Right ventricle myocardium superior (tissue), 1 donor: ENCODE results near the gene MALT1. TPM values are rescaled to one million over a fixed set of nuclear protein-coding genes. Genes with fewer than 3 reads are reported as not detected.

ENCODE experiments used
- ATAC-seq: fragments of 200-7000 bp; cut with Tn5 transposase; one replicate; pipeline ENCODE4 v1.9.1; 2020; ENCODE audit warnings: mild to moderate bottlenecking; ENCODE audit not compliant: poor library complexity
- DNase-seq: peaks from one replicate; pipeline ENCODE4 v3.0.0-alpha.2; 2020
- intact Hi-C: fragments of 100-400 bp; cut with DNase I; formaldehyde crosslinking; loops from one replicate; pipeline ENCODE4 v1.11.2; 2022
- total RNA-seq: library from RNA; stranded (reverse); fragmentation: NEBNext Ultra II Directional; extraction: Animal tissue kit (Norgen Biotek cat#: 25700); gene quantifications from one replicate; pipeline ENCODE4 v1.2.1, GENCODE V29; 2021
- donor health status: DM: no; HTN: yes; CAD: no; lungs with severe emphysema.

MALT1 gene
- total RNA-seq, 1 donor from 2014 or later, result 10.2 TPM

DNA sequence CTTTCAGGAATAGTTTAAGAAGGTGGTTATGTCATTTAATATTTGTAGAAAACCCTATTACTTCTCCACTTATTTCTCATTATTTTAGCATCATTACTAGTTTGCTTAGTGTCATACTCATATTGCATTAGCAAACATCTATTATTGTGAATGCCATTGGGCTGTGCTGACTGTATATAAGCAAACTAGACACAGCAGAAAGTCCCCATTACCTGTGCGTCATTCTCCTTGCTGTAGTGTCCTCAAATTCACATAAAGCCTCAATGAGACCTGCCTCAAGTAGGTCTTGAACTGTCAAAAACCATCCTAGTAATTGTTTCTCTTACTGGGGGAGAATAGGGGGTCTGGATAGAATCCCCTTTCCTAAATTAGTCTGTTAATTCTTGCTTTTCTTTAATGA is 43.6 kb downstream of the MALT1 start:
- no peak for DNase-seq
- intact Hi-C loops, result no loop called here
- no peak for ATAC-seq

GRCh38 chr18:58715540-58715939 is 44.3 kb downstream of the MALT1 start:
- intact Hi-C loops, result no loop called here
- no peak for ATAC-seq
- DNase-seq, result no peak

GRCh38 chr18:58716060-58716756 is 44.9 kb downstream of the MALT1 start:
- intact Hi-C loops, result no loop called here
- ATAC-seq, result no peak

GRCh38 chr18:58721566-58722239 is 50.4 kb downstream of the MALT1 start:
- intact Hi-C loops, result no loop called here
- ATAC-seq (peak; percentile 97), DNase-seq (peak; percentile 76)

More at GRCh38 chr18:58716060-58716756, 44.9 kb downstream of the MALT1 start:
- DNase-seq, result no peak

GRCh38 chr18:58723810-58724602 is 52.7 kb downstream of the MALT1 start:
- DNase-seq, result no peak
- ATAC-seq, result peak; percentile 69
- intact Hi-C loops, result no loop called here

GRCh38 chr18:58726671-58727070 is 55.4 kb downstream of the MALT1 start:
- intact Hi-C loops, result no loop called here
- DNase-seq, result no peak
- ATAC-seq, result no peak

- peak; percentile 76 for ATAC-seq
- intact Hi-C loops, result no loop called here
Measured at GRCh38 chr18:58727776-58728500, 56.7 kb downstream of the MALT1 start.

DNA sequence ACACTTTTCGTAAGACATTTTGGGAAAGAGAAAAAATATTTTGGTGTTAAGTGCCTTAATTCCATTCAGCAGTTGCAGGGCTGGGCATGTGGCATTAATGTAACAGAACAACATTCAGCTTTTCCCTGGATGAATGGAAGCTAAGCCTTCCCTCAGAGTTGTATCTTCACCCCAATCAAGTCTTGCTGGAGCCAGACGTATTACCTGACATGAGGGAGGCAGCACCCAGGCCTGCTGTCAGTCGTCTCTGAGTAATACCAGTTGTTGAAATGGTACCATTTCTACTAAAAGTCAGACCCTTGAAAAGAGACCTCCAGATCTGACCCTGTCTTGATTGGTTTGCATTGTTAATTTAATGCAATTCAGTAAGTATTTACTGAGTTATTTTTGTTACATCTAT is 57.5 kb downstream of the MALT1 start:
- DNase-seq, result no peak
- no peak for ATAC-seq
- intact Hi-C loops, result no loop called here

More at GRCh38 chr18:58727776-58728500, 56.7 kb downstream of the MALT1 start:
- DNase-seq, result peak; percentile 41

DNA sequence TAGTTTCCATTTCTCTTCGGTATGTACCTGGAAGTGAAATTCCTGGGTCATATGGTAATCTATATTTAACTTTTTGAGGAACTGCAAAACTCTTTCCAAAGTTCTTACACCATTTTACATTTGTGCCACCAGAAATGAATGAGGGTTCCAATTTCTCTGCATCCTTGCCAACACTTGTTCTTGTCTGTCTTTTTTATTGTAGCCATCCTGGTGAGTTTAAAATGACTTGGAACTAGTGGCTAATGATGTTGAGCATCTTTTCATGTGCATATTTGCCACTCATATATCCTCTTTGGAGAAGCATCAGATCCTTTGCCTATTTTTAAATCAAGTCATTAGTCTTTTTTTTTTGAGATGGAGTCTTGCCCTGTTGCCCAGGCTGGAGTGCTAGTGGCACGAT is 59.4 kb downstream of the MALT1 start:
- intact Hi-C loops, result no loop called here
- ATAC-seq, result no peak
- DNase-seq, result no peak

DNA sequence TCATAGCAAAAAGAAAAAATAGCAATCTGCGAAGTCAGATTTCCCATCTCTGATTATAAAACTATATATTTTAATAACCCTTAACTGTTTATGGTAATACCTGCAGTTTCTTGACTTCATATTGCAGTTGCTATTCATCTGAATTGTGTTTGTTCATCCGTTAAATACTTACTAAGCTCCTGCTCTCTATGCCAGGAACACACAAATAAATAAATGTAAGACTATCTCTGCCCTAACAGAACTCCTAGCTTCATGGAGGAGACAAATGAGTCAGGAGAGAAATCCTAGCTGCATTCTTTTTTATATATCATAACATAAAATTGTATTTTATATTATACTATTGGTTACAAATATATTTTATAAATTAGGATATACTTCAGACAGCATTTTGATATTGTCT is 61.2 kb downstream of the MALT1 start:
- ATAC-seq, result no peak
- no peak for DNase-seq
- intact Hi-C loops, result no loop called here

DNA sequence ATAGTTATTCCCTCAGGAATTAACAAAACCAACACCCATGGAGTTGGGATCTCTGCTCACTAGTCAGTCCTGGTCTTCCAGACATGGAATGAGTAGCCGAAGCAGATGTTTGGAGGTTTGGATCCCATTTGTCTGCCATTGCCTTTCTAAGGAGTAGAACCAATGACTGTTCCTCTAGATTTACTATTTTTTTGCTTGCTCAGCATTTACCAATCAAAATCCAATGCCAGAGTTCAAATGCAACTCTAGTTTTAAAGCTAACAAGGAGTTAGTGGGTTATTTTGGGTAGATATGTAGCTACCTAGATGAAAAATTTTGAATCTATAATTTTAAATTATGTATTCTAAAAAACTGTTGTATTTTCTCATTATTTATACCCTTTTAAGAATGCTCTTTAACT is 62.6 kb downstream of the MALT1 start:
- no peak for DNase-seq
- ATAC-seq, result no peak
- intact Hi-C loops, result no loop called here

DNA sequence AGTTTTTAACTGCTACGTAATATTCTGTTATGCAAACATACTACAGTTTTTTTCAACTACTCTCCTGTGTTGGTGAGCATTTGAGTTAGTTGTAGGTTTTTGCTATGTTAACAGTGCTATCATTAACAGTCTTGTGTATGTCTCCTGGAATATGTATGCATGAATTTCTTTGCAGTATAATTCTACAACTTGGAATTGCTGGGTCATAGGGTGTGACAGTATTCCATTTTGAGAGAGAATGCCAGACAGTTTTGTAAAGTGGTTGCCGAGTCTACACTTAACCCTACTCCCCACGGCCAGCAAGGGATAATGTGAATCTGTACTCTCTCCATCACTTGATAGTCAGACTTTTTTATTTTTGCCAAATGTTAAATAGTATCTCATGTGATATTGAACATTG is 67.1 kb downstream of the MALT1 start:
- intact Hi-C loops, result no loop called here
- DNase-seq (no peak), ATAC-seq (no peak)

DNA sequence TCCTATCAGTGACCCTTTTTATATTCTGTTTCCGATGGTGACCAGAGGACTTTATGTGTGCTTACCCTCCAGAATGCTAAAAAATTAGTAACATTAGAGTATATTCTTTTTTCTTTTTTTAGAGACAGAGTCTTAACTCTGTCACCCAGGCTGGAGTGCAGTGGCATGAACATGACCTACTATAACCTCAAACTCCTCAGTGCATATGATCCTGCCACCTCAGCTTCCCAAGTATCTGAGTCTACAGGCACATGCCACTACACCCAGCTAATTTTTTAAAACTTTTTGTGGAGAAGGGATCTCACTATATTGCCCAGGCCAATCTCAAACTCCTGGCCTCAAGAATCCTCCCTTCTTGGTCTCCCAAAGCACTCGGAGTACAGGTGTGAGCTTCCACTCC is 74.6 kb downstream of the MALT1 start:
- ATAC-seq, result no peak
- DNase-seq, result no peak
- intact Hi-C loops, result no loop called here

DNA sequence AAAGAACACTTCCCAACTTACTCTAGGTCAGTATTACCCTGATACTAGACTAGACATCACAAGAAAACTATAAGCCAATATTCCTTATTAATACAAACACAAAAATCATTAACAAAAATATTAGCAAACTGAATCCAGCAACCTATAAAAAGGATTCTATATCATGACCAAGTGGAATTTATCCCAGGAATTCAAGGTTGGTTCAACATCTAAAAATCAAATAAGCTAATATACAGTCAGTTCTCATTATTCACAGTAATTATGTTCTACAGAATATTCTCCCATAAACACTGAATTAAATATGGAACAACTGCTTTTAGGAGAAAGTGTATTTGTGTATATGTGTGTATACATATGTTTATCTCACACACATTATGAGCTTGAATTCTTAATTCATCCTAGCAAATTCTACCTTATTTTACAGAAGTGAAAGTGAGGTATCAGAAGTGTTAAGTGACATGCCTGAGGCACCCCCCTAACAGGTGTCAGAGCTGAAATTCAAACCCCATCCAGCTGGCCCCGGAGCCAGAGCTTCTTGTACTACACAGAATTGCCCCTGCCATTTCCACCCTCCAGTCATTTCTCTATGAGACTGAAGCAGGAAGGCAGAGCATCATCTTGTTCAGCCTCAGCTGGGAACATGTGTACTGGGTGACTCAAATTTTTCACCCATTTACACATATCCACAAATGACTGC is 77.8 kb downstream of the MALT1 start:
- no peak for DNase-seq
- no peak for ATAC-seq
- intact Hi-C loops, result no loop called here

DNA sequence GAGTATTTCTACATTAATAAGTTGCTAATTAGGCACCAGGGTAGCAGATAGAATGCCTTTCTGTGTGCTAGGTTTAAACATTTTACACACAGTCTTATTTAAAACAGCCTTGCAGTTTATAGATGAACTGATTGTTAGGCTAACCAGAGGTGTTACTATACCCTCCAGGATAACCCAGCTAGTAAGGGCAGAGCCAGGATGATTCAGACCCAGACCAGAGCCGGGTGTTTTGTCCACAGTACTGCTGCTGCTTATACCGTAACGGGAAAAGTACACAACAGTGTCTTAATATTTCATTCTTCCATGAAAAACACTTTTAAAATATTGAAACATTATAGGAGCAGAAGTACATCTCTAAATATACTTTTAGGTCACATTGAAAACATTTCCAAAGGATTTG is 82.7 kb downstream of the MALT1 start:
- intact Hi-C loops, result no loop called here
- DNase-seq, result no peak
- ATAC-seq, result no peak

GRCh38 chr18:58754544-58755068 is 83.3 kb downstream of the MALT1 start:
- ATAC-seq, result peak; percentile 85
- intact Hi-C loops, result no loop called here
- DNase-seq, result peak; percentile 65

DNA sequence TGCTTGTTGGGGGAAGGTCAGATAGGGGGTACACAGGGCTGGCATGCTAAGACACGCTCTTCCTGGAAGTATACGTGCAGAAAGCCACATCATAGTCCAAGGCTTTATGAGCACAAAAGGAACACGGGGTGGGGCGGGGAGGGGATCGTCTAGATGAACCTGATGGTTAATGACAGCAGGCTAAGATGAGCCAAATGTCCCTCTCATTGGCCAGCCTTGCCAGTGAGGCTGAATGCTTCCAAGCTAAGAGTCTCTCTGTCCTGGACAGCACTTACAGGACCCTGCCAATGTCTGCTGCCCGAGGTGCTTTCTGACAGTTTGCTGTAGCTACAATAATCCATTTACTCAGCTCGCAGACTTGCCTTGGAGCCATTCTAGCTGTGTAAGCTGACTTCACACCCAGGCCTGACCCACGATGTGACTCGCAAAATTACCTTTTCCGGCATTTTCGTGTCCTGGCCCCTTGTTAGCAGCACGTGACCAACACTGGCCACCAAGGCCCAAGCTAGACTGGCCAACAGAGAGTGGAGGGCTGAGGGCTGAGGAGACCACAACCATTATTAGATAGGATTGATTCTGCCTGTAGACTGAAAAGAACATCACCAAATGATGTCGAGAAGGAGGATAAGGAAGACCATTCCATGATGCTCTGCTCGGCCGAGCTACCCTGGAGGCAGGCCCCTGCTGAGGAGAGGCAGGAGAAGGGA is 84.2 kb downstream of the MALT1 start:
- intact Hi-C loops, result no loop called here
- peak; percentile 71 for DNase-seq
- ATAC-seq, result peak; percentile 90

DNA sequence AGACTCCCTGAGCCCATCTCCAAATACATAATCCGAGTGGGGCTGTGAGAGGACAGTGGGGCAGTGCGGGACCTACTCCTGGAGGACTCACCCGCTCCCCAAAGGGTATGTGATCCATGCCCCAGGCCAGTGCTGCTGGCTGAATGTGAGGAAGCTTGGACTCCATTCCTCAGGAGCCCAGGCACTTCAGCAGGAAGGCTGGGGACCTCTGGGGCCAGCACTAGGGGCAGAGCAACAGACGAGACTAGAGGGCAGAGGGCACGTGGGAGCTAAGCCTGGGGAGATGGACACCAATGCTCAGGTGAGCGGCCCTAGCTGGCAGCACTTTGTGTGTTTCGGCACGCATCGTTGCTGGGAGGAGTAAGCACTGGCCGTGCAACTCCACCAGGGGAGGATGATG is 84.9 kb downstream of the MALT1 start:
- DNase-seq, result no peak
- ATAC-seq, result no peak
- intact Hi-C loops, result no loop called here
